Spinal cord (tissue), 10 donors: ENCODE results near the gene MUSK. TPM values are rescaled to one million over a fixed set of nuclear protein-coding genes. Genes with fewer than 3 reads are reported as not detected.
"Not testable (repeated sequence)": the region's sequence is repeated elsewhere in the genome, so short reads cannot be mapped to it uniquely, and the experiment has no call there.

Source experiments
- DNase-seq, 6 donors: peaks; one replicate each; pipeline versions ENCODE4 v3.0.0 to v3.0.0-alpha.2; 2013 to 2015; ENCODE audit warnings: low spot score in 6 of 6, low read depth in 4 of 6
- H3K27ac ChIP-seq: one replicate; pipeline ENCODE4 v1.5.1; 2013; ENCODE audit warnings: low read depth, low read length, control low read depth
- H3K27me3 ChIP-seq: one replicate; pipeline ENCODE4 v1.6.1; 2013; ENCODE audit warnings: low read length; ENCODE audit not compliant: control insufficient read depth, insufficient read depth
- H3K36me3 ChIP-seq: one replicate; pipeline ENCODE4 v1.6.1; 2013; ENCODE audit warnings: low read length; ENCODE audit not compliant: control insufficient read depth, insufficient read depth
- H3K4me1 ChIP-seq: one replicate; pipeline ENCODE4 v1.6.1; 2013; ENCODE audit warnings: low read length; ENCODE audit not compliant: control insufficient read depth, insufficient read depth
- H3K4me3 ChIP-seq: one replicate; pipeline ENCODE4 v1.5.1; 2013; ENCODE audit warnings: low read depth, low read length, control low read depth
- H3K9me3 ChIP-seq: one replicate; pipeline ENCODE4 v1.6.1; 2013; ENCODE audit warnings: low read length; ENCODE audit not compliant: control insufficient read depth, insufficient read depth
- WGBS: methylation state at CpG from one replicate; pipeline ENCODE4 v1.1.5; 2013; ENCODE audit warnings: missing lambda C conversion rate; ENCODE audit not compliant: insufficient coverage; 5-methylcytosine and 5-hydroxymethylcytosine counted together
- polyA plus RNA-seq, 2 donors: library from polyadenylated mRNA; unstranded; fragments of 120-200 nt; gene quantifications; one replicate each; pipeline ENCODE4 v1.2.1, GENCODE V29; 2013; ENCODE audit not compliant: insufficient read length in 2 of 2
- total RNA-seq, 2 donors: library from RNA; depleted of rRNA in 1 of 2; stranded (reverse); fragments of 120-200 nt in 1 of 2; fragments of >200 nt in 1 of 2; gene quantifications; one replicate each; pipeline versions ENCODE4 v1.2.3 to v1.2.4, GENCODE V29; 2013 to 2014
- donor health status: healthy.

MUSK gene
- total and polyA plus RNA-seq, 4 donors = 0.87 to 3.4 (median 1.4) TPM

DNA sequence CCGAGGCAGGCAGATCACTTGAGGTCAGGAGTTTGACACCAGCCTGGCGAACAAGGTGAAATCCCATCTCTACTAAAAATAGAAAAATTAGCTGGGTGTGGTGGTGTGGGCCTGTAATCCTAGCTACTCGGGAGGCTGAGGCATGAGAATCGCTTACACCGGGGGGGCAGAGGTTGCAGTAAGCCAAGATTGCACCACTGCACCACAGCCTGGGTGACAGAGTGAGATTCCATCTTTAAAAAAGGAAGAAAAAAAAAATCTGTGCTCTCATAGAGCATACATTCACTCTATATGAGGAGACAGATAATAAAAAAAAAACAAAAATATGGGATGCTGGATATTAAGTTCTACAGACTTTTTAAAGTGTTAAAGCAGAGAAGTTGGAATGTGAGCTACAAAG, 119.8 kb downstream of the MUSK start:
- WGBS = 91% methylated on average over 4 of the region's 5 CpGs
- H3K27me3 ChIP-seq, H3K9me3 ChIP-seq, H3K4me1 ChIP-seq, DNase-seq, H3K27ac ChIP-seq, H3K4me3 ChIP-seq, H3K36me3 ChIP-seq: not testable (repeated sequence)

DNA sequence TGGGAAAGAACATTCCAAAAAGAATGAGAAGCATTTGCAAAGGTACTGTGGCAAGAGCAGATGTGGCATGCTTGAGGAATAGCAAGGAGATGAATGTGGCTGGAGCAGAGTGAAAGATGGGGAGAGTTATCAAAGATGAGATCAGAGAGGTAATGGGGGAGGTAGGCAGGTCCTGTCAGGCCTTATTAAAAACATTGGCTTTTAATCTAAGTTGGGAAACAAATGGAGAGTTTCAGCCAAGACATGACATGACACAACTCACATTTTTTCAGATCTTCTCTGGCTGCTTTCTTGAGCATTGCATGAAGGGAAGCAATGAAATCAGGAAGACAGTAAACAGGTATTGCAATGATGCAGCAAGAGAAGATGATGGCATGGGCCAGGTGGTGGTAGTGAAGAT, 120.3 kb downstream of the MUSK start:
- no peak overlapping the region for H3K27ac ChIP-seq
- H3K4me1 ChIP-seq = no peaks in the 10 kb centered on the region

DNA sequence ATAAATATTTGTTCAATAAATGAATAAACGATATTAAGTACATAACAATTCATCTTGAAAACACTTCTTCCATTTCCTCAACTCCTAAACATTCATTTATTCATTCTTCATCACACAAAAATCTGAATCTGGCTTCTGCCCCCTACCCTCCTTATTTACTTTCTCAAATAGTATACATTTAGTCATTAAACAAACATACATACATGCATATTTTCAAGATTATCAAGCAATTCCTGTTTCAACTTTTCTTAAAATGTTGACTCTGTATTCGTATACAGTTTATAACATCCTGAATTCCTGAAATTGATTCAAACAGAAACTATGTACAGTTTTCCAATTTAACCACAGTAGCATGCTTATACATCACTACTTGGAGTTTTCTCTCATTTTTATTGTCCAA, 129.0 kb downstream of the MUSK start:
- Histone ChIP-seq H3K27me3 (no peaks in the 10 kb centered on the region), H3K36me3 (no peaks in the 10 kb centered on the region), H3K27ac (no peak overlapping the region), H3K4me3 (no peak overlapping the region), H3K4me1 (no peaks in the 10 kb centered on the region), H3K9me3 (no peaks in the 10 kb centered on the region)
- whole genome bisulfite sequencing = 40% methylated on average over 1 of the region's 2 CpGs
- no peak for DNase-seq

More for the DNA sequence above, 120.3 kb downstream of the MUSK start:
- DNase-seq = no peak
- Histone ChIP-seq H3K4me3 (no peak overlapping the region), H3K27me3 (no peaks in the 10 kb centered on the region), H3K36me3 (no peaks in the 10 kb centered on the region), H3K9me3 (no peaks in the 10 kb centered on the region)

DNA sequence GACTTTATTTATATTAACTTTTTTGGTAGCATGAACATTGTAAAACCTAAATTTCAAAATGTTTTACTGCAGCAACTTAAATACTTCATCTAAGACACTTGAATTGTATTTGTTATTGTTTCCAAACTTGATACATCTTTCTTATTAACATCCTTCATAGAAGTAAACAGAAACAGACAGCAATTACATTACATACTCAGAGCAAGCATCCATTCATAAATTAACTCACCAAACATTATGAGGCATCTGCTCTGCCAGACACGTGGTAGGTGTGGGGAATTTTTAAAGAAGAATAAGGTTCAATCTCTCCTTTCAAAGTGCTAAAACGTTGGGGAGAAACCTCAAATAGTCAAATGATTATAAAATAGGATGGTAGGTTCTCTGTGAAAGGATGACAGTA, 130.8 kb downstream of the MUSK start:
- H3K4me3 ChIP-seq = no peak overlapping the region
- H3K9me3 ChIP-seq = no peaks in the 10 kb centered on the region
- WGBS = 33% methylated on average over 1 of the region's 2 CpGs
- no peaks in the 10 kb centered on the region for H3K27me3 ChIP-seq
- DNase-seq = no peak
- no peak overlapping the region for H3K27ac ChIP-seq
- no peaks in the 10 kb centered on the region for H3K4me1 ChIP-seq
- no peaks in the 10 kb centered on the region for H3K36me3 ChIP-seq

DNA sequence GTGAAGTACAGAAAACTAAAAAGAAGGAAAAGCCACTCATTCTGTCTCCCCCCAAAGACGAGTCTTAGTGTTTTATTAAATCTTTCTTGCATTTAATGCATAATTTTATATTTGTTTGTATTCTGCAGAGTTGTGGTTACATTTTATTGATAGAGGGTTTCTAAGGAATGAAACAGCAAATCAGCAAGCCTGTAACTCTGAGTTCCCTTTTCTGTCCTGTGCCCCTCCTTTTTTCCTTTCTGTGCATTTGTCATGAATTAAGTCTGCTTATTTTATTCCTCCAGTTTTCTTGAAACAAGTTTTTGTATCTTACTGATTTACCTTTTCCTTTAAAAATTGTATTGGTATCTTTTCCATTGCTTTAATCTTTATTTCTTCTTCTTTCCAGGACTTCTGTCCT, 132.8 kb downstream of the MUSK start:
- Histone ChIP-seq H3K27me3 (no peaks in the 10 kb centered on the region), H3K36me3 (no peaks in the 10 kb centered on the region), H3K4me1 (no peaks in the 10 kb centered on the region), H3K9me3 (no peaks in the 10 kb centered on the region), H3K27ac (no peak overlapping the region), H3K4me3 (no peak overlapping the region)
- WGBS = no CpG with 5 or more reads among the region's 1 CpG
- DNase-seq = no peak

DNA sequence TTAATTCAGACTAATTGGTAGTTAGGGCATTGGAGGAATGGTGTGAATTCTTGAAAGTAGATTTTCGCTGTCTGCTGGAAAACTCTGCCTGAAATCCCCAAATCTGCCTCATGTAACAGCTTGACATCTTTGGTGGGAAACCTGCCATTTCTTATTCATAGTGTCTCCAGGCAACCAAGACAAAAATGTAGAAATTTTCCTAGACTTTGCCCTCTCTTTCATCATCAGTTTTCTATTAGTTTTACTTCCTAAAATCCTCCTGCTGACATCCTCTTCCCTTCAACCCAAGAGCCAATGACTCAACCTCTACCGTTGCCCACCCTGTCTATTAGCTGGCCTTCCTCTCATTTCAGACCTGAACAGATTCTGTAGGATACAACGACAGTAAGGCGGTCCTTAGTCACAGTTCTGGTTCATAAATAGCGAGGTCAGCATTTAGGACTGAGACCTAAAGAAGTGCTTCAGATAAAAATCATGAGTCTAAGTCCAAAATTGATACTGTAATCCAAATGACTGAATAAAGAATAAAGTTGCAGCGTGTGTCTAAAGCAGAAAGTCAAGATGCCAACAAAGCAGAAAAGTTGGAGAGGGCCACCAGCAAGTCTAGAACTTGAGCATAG, 133.9 kb downstream of the MUSK start:
- Histone ChIP-seq H3K36me3 (no peaks in the 10 kb centered on the region), H3K4me1 (no peaks in the 10 kb centered on the region), H3K9me3 (no peaks in the 10 kb centered on the region), H3K4me3 (no peak overlapping the region), H3K27ac (no peak overlapping the region), H3K27me3 (no peaks in the 10 kb centered on the region)
- DNase-seq = peak in 1 of 6 donors; percentile 75
- 70% methylated on average over 5 of the region's 6 CpGs for WGBS

DNA sequence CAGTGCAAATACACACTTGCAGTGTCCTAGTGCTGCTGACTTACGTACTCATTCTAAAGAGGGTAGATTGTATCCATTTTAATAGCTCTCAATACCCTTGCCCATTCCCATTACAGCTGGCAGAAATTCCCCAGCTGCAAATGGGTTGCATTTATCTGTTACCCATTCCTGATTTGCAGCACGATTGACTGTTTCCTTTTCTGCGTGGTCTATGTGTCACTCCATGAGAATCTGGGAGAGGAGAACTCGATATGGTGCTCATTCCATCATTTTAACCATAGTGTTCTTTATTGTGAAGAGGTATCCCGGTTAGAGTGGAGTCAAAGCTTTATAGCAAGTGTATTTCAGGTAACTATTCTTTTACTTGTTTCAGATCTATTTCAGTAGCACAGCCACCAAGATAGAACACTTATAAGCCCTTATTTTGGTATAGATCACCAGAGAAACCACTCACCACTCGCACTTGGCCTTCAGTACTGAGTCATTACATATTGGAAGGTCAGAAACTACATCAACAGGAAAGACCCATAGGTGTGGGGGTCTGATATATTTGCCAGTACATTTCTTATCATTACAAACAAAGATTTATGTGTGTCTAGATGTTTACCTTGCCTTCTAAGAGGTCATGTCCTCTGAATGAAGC, 139.5 kb downstream of the MUSK start:
- Histone ChIP-seq H3K27me3 (no peaks in the 10 kb centered on the region), H3K4me1 (no peaks in the 10 kb centered on the region), H3K9me3 (no peaks in the 10 kb centered on the region), H3K27ac (no peak overlapping the region), H3K36me3 (no peaks in the 10 kb centered on the region), H3K4me3 (no peak overlapping the region)
- WGBS = 80% methylated on average over 1 of the region's 6 CpGs
- DNase-seq = no peak

DNA sequence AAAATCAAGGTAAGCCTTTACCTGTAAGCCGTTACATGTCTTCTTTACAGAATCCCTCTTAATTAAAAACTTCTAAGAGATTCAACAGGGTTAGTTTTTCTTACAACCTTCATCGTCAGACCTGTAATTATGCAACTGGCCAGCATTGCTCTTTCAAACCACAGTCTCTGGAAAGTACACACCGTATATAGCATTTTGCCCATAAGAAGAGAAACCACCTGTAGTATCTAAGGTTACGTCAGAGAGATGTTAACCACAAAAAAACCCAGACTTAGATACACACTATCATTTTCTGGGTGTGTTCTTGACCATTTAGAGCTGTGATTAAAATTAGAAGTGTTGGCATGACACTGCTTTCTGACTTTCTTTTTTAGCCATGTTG, 140.0 kb downstream of the MUSK start:
- H3K27ac ChIP-seq = no peak overlapping the region
- no peaks in the 10 kb centered on the region for H3K4me1 ChIP-seq
- H3K27me3 ChIP-seq = no peaks in the 10 kb centered on the region
- WGBS = 92% methylated on average over 2 of the region's 4 CpGs
- no peak for DNase-seq
- no peak overlapping the region for H3K4me3 ChIP-seq
- H3K9me3 ChIP-seq = no peaks in the 10 kb centered on the region
- no peaks in the 10 kb centered on the region for H3K36me3 ChIP-seq

DNA sequence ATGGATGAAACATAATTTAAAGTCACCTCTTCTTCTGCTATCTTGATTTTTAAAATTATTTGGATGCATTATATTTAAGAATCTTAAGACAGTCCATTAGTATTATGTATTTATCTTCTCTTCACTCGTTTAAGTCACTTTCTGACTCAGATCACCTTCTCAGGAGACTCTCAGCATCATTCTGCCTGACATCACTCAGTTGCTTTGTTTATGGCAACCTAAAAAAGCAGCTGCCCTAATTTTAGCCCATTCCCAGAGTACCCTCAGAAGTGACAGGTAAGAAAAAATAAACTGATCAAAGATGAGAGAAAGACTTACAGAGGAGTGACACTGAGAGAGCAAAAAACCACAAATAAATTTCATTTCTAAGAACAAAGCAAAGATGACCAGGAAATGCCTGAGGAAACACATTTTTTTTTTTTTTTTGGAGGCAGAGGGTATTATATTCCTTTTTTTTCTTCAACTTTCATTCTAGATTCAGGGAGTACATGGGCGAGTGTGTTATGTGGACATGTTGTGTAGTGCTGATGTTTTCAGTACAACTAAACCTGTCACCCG, 140.5 kb downstream of the MUSK start:
- no CpG with 5 or more reads among the region's 3 CpGs for WGBS
- Histone ChIP-seq H3K36me3 (no peaks in the 10 kb centered on the region), H3K9me3 (no peaks in the 10 kb centered on the region), H3K4me3 (no peak overlapping the region), H3K27me3 (no peaks in the 10 kb centered on the region), H3K27ac (no peak overlapping the region), H3K4me1 (no peaks in the 10 kb centered on the region)
- DNase-seq = no peak
